HL-60 (cell line): ENCODE results near the gene RCAN1.

Experiments used
- GABPA ChIP-seq: IDR thresholded peaks from 2 replicates; pipeline ENCODE4 v1.6.1; 2012; ENCODE audit warnings: low read depth
- TF ChIP-seq, protein P1 (sequence below): IDR thresholded peaks from one replicate; pipeline ENCODE4 v1.5.1; 2011; ENCODE audit warnings: low read length, control low read depth, inconsistent platforms; ENCODE audit not compliant: insufficient read depth
- TF ChIP-seq, protein P2 (sequence below): IDR thresholded peaks from 2 replicates; pipeline ENCODE4 v1.6.1; 2012; ENCODE audit warnings: low read depth; ENCODE audit not compliant: insufficient replicate concordance

DNA sequence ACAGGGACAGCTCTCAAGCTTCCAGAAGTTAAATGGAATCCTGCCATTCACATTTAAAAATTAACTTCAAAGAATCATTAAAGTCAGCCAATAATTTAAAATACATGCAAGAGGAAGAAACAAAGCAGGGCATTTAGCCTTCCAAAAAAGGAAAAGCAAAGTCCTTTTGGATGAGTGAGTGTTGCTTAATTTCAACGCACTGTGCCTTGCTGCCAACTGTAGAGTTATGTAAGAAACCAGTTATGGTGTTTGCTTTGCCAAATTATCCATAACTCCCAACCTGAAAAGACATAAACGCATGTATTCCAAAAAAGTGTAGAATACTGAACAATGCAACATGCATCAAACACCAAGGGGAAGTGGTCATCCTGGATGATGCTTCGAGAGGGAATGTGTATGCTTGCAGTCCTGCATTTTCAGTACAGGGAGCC lies 86.8 kb downstream of the RCAN1 start:
- TF ChIP-seq, protein P1, sequence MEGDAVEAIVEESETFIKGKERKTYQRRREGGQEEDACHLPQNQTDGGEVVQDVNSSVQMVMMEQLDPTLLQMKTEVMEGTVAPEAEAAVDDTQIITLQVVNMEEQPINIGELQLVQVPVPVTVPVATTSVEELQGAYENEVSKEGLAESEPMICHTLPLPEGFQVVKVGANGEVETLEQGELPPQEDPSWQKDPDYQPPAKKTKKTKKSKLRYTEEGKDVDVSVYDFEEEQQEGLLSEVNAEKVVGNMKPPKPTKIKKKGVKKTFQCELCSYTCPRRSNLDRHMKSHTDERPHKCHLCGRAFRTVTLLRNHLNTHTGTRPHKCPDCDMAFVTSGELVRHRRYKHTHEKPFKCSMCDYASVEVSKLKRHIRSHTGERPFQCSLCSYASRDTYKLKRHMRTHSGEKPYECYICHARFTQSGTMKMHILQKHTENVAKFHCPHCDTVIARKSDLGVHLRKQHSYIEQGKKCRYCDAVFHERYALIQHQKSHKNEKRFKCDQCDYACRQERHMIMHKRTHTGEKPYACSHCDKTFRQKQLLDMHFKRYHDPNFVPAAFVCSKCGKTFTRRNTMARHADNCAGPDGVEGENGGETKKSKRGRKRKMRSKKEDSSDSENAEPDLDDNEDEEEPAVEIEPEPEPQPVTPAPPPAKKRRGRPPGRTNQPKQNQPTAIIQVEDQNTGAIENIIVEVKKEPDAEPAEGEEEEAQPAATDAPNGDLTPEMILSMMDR, result no peak
- no peak for TF ChIP-seq GABPA
- TF ChIP-seq, protein P2, sequence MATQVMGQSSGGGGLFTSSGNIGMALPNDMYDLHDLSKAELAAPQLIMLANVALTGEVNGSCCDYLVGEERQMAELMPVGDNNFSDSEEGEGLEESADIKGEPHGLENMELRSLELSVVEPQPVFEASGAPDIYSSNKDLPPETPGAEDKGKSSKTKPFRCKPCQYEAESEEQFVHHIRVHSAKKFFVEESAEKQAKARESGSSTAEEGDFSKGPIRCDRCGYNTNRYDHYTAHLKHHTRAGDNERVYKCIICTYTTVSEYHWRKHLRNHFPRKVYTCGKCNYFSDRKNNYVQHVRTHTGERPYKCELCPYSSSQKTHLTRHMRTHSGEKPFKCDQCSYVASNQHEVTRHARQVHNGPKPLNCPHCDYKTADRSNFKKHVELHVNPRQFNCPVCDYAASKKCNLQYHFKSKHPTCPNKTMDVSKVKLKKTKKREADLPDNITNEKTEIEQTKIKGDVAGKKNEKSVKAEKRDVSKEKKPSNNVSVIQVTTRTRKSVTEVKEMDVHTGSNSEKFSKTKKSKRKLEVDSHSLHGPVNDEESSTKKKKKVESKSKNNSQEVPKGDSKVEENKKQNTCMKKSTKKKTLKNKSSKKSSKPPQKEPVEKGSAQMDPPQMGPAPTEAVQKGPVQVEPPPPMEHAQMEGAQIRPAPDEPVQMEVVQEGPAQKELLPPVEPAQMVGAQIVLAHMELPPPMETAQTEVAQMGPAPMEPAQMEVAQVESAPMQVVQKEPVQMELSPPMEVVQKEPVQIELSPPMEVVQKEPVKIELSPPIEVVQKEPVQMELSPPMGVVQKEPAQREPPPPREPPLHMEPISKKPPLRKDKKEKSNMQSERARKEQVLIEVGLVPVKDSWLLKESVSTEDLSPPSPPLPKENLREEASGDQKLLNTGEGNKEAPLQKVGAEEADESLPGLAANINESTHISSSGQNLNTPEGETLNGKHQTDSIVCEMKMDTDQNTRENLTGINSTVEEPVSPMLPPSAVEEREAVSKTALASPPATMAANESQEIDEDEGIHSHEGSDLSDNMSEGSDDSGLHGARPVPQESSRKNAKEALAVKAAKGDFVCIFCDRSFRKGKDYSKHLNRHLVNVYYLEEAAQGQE, result no peak
